OCI-LY1 (cell line): ENCODE data around the gene SYK.

ENCODE experiments used
- CTCF ChIP-seq: fragments of 200-600 bp; sonication (generic), shearing (Covaris generic); IDR thresholded peaks from 2 replicates; pipeline ENCODE4 v1.5.1; 2017; ENCODE audit warnings: mild to moderate bottlenecking, antibody characterized with exemption, low read length, moderate library complexity, mixed read lengths
- EZH2 ChIP-seq: fragments of 200-600 bp; sonication (generic), shearing (Covaris generic); IDR thresholded peaks from 2 replicates; pipeline ENCODE4 v1.8.0; 2017; ENCODE audit warnings: borderline replicate concordance, mixed run types, mild to moderate bottlenecking, antibody characterized with exemption, low read length, moderate library complexity, mixed read lengths

- TF ChIP-seq CTCF (no peak), EZH2 (no peak)
These were observed 124.1 kb downstream of the SYK start for GRCh38 chr9:90925581-90926257.
